ENCODE measurements around the gene ACACA.

- TF ChIP-seq CTCF (IDR thresholded peaks at IDR 0.05) (no peak), POLR2A (IDR thresholded peaks at IDR 0.05) (no peak)
These were observed 101.2 kb downstream of the ACACA start for GRCh38 chr17:37305406-37305905.

Data from uterus (tissue), 2 donors.